AG08395 (cell line): ENCODE measurements around the gene ACP4.

Experiments used
- DNase-seq: peaks from one replicate; pipeline ENCODE4 v3.0.0; 2012; ENCODE audit warnings: mixed read lengths, low spot score

Gene ACP4

DNA sequence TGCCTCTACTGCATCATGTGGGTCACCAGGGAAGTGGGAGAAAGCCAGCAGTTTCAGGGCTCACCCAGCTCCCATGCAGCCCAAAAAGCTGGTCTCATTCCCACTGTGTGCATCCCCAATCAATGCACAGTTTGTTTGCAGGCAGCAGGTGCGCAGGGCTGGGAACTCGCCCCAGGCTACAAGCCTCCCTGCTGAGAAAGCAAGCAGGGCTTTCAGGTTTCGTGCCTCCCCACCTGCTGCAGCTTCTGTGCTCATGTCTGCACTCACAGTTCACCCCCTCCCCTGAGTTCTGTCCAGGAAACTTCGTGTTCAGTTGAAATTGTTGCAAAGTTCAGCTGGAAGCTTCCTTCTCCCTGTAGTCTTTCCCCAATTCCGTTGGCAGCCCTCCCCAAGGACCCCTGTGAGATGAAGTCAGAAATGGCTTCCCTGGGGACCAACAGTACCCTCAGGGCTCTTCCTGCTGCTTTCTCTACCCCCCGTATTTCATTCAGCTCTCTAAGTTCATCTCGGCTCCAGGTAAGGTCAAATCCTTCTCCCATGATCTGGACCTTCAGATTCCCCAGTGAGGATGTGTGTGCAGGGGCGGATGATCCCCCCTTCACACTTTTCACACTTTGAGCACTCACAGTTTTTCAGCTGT lies 54.2 kb downstream of the ACP4 start:
- DNase-seq = no peak
